HepG2 (cell line): ENCODE measurements around the gene HMGCR. TPM values are rescaled to one million over a fixed set of nuclear protein-coding genes. Genes with fewer than 3 reads are reported as not detected.
"Not testable (repeated sequence)": the region's sequence is repeated elsewhere in the genome, so short reads cannot be mapped to it uniquely, and the experiment has no call there.

Experiments
- ATAC-seq: fragments of 200-7000 bp; cut with Tn5 transposase; 3 replicates; pipeline ENCODE4 v1.9.1; 2020; ENCODE audit warnings: mild to moderate bottlenecking, moderate library complexity
- BruUV-seq: library from RNA; stranded (reverse); fragments of 400-500 nt; replicated peaks from 2 replicates; lab custom pipeline; 2021; lab: Mats Ljungman, UMichigan
- CTCF ChIA-PET: fragments of 300-600 bp; formaldehyde crosslinking; extraction: SDS; loops from one replicate; lab custom pipeline; 2021; ENCODE audit warnings: low total read pairs, inconsistent platforms, low intra/inter-chr PET ratio; lab: Yijun Ruan, JAX
- POLR2A ChIA-PET: fragments of 350-600 bp; sonication (Branson Sonifier 250); formaldehyde crosslinking; loops from one replicate; lab custom pipeline; 2020; ENCODE audit warnings: antibody characterized with exemption, inconsistent platforms; lab: Yijun Ruan, JAX
- DNase-seq: peaks from one replicate; pipeline ENCODE4 v3.0.0-alpha.2; 2015; ENCODE audit warnings: low spot score
- FAIRE-seq: peaks from 3 replicates; lab custom pipeline; 2011; peaks lifted over from hg19 to GRCh38; lab: Jason Lieb, UNC
- H2AFZ ChIP-seq: one replicate; pipeline ENCODE4 v1.6.1; 2011; ENCODE audit warnings: low read length, inconsistent platforms
- H3K27ac ChIP-seq: fragments of 300-600 bp; 3 replicates; pipeline ENCODE4 v1.8.0; 2011; ENCODE audit warnings: mixed run types, mild to moderate bottlenecking, mixed read lengths, low read length, inconsistent platforms; ENCODE audit not compliant: insufficient read depth; ENCODE audit errors: extremely low read length
- H3K27me3 ChIP-seq, 2 experiments: fragments of 200-600 bp in 1 of 2; 2 replicates in 1 of 2; 3 replicates in 1 of 2; pipeline versions ENCODE4 v1.6.0 to v1.8.0; 2011; ENCODE audit warnings: low read length in 2 of 2, mild to moderate bottlenecking in 2 of 2, moderate library complexity in 2 of 2, inconsistent platforms in 1 of 2; ENCODE audit not compliant: insufficient read depth in 2 of 2, control insufficient read depth in 1 of 2
- H3K36me3 ChIP-seq, 2 experiments: fragments of 200-600 bp in 1 of 2; replicated peaks in 1 of 2; 2 replicates in 1 of 2; 3 replicates in 1 of 2; pipeline versions ENCODE4 v1.5.1 to v1.8.0; 2011; ENCODE audit warnings: low read length in 2 of 2, inconsistent platforms in 1 of 2; ENCODE audit not compliant: insufficient read depth in 2 of 2, control insufficient read depth in 1 of 2
- H3K4me1 ChIP-seq: 2 replicates; pipeline ENCODE4 v1.5.1; 2012; ENCODE audit warnings: low read length, inconsistent platforms; ENCODE audit not compliant: insufficient read depth
- H3K4me2 ChIP-seq: 2 replicates; pipeline ENCODE4 v1.6.0; 2011; ENCODE audit warnings: low read depth, low read length, inconsistent platforms
- H3K4me3 ChIP-seq, 3 experiments: fragments of 200-600 bp in 1 of 3; sonication (generic), shearing (Covaris generic) in 1 of 3; replicated peaks in 1 of 3; 2 replicates each; pipeline ENCODE4 v1.5.1; 2011 to 2016; ENCODE audit warnings: low read length in 3 of 3, inconsistent platforms in 2 of 3, low read depth in 2 of 3, mild to moderate bottlenecking in 2 of 3, control low read depth in 1 of 3, mixed read lengths in 1 of 3; ENCODE audit not compliant: insufficient read depth in 1 of 3
- H3K79me2 ChIP-seq: one replicate; pipeline ENCODE4 v1.6.1; 2011; ENCODE audit warnings: low read length, inconsistent platforms; ENCODE audit not compliant: insufficient read depth
- H3K9ac ChIP-seq: 2 replicates; pipeline ENCODE4 v1.6.0; 2011; ENCODE audit warnings: mild to moderate bottlenecking, low read depth, low read length, inconsistent platforms; ENCODE audit not compliant: insufficient read depth
- H3K9me3 ChIP-seq: 2 replicates; pipeline ENCODE4 v1.5.1; 2012; ENCODE audit warnings: mild to moderate bottlenecking, low read length
- H4K20me1 ChIP-seq: 2 replicates; pipeline ENCODE4 v1.6.0; 2011; ENCODE audit warnings: inconsistent platforms, mild to moderate bottlenecking, low read length, moderate library complexity; ENCODE audit not compliant: insufficient read depth
- FOXJ3 ChIP-seq: sonication (generic); formaldehyde crosslinking; IDR thresholded peaks from 2 replicates; pipeline ENCODE4 v1.4.0; 2020; ENCODE audit warnings: missing genetic modification reagents, mild to moderate bottlenecking, borderline replicate concordance
- ZBTB14 ChIP-seq: sonication (generic); formaldehyde crosslinking; IDR thresholded peaks from 2 replicates; pipeline ENCODE4 v1.4.0; 2020; ENCODE audit warnings: missing genetic modification reagents
- ZBTB4 ChIP-seq: sonication (generic); formaldehyde crosslinking; IDR thresholded peaks from 2 replicates; pipeline ENCODE4 v1.4.0; 2020; ENCODE audit warnings: missing genetic modification reagents, mild to moderate bottlenecking, borderline replicate concordance
- ZNF292 ChIP-seq: sonication (generic); formaldehyde crosslinking; IDR thresholded peaks from 2 replicates; pipeline ENCODE4 v1.8.1; 2022; ENCODE audit warnings: mild to moderate bottlenecking, low read depth, missing genetic modification reagents, borderline replicate concordance
- ZNF7 ChIP-seq: IDR thresholded peaks from 2 replicates; pipeline ENCODE4 v1.6.1; 2016; ENCODE audit warnings: missing biosample characterization, missing genetic modification reagents
- ZSCAN25 ChIP-seq: sonication (generic); formaldehyde crosslinking; IDR thresholded peaks from 2 replicates; pipeline ENCODE4 v1.8.0; 2022; ENCODE audit warnings: mild to moderate bottlenecking, missing genetic modification reagents
- WGBS: methylation state at CpG from one replicate; pipeline ENCODE4 v1.1.6; 2017; ENCODE audit warnings: low lambda C conversion rate; 5-methylcytosine and 5-hydroxymethylcytosine counted together
- in situ Hi-C: cut with HindIII; loops from 2 replicates; pipeline ENCODE4 v1.10.0; 2017; ENCODE audit warnings: low pct_unique_long_range_greater_than_20kb; ENCODE audit not compliant: extremely low pct_ligation_motif_present
- intact Hi-C: fragments of 100-400 bp; cut with micrococcal nuclease; formaldehyde crosslinking; loops from one replicate; pipeline ENCODE4 v1.10.0; 2022; ENCODE audit not compliant: unreplicated experiment
- polyA plus RNA-seq, 8 experiments: library from polyadenylated mRNA; depleted of rRNA in 3 of 8; stranded (reverse) in 7 of 8; unstranded in 1 of 8; fragments of >200 nt; fragmentation: Illumina TruSeq in 4 of 8; extraction: Trizol in 4 of 8; gene quantifications; 2 replicates each; pipeline versions ENCODE4 v1.2.1 to v1.2.3, GENCODE V29; 2011 to 2016; ENCODE audit warnings: low read depth in 4 of 8, missing spikeins in 1 of 8, mixed read lengths in 1 of 8; ENCODE audit not compliant: insufficient read depth in 1 of 8
- total RNA-seq, 5 experiments: library from RNA; depleted of rRNA; stranded (reverse); fragments of >200 nt; fragmentation: Illumina TruSeq; extraction: Trizol; gene quantifications; 2 replicates each; pipeline ENCODE4 v1.2.3, GENCODE V29; 2016; ENCODE audit warnings: low read depth in 1 of 5

The HMGCR gene
- total and polyA plus RNA-seq, 2 of the 13 experiments (the other 11 are each of a cell fraction or from before 2014, with no cell fraction given) = 43.0 to 144 TPM

- no peak for TF ChIP-seq ZBTB4 (CRISPR knock-in tag)
- TF ChIP-seq FOXJ3 = no peak
Observed at GRCh38 chr5:75306746-75307145, 30.3 kb upstream of the HMGCR start (continued).

- in situ Hi-C loops = no loop called here
- H3K9me3 ChIP-seq = no peaks in the 10 kb centered on the region
- H3K36me3 ChIP-seq = no peaks in the 10 kb centered on the region
- no peaks in the 10 kb centered on the region for H4K20me1 ChIP-seq
- intact Hi-C loops = no loop called here
- POLR2A ChIA-PET = no interaction called here
- no peak overlapping the region for H3K4me2 ChIP-seq
- peaks cover 12% of the 10 kb centered on the region for H3K4me1 ChIP-seq
- H3K4me3 ChIP-seq = no peak overlapping the region
- TF ChIP-seq ZSCAN25 (CRISPR knock-in tag) (no peak), ZNF7 (CRISPR knock-in tag) (no peak), ZNF292 (CRISPR knock-in tag) (no peak), ZBTB14 (CRISPR knock-in tag) (no peak)
- no peak for ATAC-seq
- H2AFZ ChIP-seq = no peak overlapping the region
- FAIRE-seq = no peak
- BruUV-seq = no TSS peak
- WGBS = 64% methylated on average over 3 of the region's 3 CpGs
- no peak overlapping the region for H3K27ac ChIP-seq
- DNase-seq = no peak
- H3K27me3 ChIP-seq = peaks cover 0 to 8% of the 10 kb centered on the region in 2 experiments; a peak in 1 of 5 replicates
- H3K79me2 ChIP-seq = no peaks in the 10 kb centered on the region
- no peak overlapping the region for H3K9ac ChIP-seq
- CTCF ChIA-PET = no interaction called here
Observed at GRCh38 chr5:75310212-75310611, 26.8 kb upstream of the HMGCR start.

GRCh38 chr5:75319148-75319547, 17.9 kb upstream of the HMGCR start:
- intact Hi-C loops, H3K9ac ChIP-seq, CTCF ChIA-PET, H3K9me3 ChIP-seq, H2AFZ ChIP-seq, H3K27ac ChIP-seq, H3K4me3 ChIP-seq, H3K36me3 ChIP-seq, H3K4me2 ChIP-seq, ATAC-seq, H4K20me1 ChIP-seq, BruUV-seq, H3K27me3 ChIP-seq, FAIRE-seq, DNase-seq, in situ Hi-C loops, H3K79me2 ChIP-seq: not testable (repeated sequence)
- POLR2A ChIA-PET = interaction anchor here (2.7 kb wide), 1 partner anchor 18 kb away, joined by 11 read pairs; the partner anchor contains the start of gene HMGCR
- H3K4me1 ChIP-seq = peaks cover 34% of the 10 kb centered on the region
- WGBS = 47% methylated on average over 4 of the region's 4 CpGs
